ENCODE data around the gene EGLN3. TPM values are rescaled to one million over a fixed set of nuclear protein-coding genes. Genes with fewer than 3 reads are reported as not detected.

EGLN3 gene
- total and polyA plus RNA-seq, 2 of the 13 experiments (the other 11 are each of a cell fraction or from before 2014, with no cell fraction given) = 0.18 to 27.3 TPM

DNA sequence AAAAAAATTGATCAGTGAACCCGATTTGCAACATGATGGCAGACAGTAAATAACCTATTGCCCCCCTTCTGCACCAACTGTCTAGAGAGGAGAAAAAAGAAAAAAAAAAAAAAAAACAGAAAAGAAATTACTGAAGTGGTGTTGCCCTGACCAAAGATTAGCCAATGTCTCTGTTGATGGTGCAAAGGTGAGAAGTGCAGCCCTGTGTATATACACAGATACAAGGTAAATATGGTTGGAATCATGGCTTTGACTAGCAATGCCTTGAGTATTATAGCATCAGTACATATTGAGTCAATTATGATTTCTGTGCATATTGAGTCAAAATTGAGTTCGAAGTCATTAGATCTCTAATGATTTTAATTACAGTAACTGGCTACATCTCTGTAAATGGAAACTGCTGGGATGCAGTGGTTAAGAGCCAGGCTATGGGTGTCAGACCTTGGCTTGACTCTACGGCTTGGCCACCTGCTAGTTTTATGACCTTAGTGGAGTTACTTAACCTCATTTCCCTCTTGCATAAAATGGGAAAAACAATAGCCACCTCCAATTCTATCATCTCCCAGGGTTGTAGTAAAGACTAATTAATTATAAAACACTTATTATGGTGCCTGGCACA, 51.0 kb downstream of the EGLN3 start (continued):
- TF ChIP-seq, protein P1, sequence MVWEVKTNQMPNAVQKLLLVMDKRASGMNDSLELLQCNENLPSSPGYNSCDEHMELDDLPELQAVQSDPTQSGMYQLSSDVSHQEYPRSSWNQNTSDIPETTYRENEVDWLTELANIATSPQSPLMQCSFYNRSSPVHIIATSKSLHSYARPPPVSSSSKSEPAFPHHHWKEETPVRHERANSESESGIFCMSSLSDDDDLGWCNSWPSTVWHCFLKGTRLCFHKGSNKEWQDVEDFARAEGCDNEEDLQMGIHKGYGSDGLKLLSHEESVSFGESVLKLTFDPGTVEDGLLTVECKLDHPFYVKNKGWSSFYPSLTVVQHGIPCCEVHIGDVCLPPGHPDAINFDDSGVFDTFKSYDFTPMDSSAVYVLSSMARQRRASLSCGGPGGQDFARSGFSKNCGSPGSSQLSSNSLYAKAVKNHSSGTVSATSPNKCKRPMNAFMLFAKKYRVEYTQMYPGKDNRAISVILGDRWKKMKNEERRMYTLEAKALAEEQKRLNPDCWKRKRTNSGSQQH (CRISPR knock-in tag; IDR thresholded peaks at IDR 0.05; ENCODE audit: low read depth) = peak; percentile 66; the same call in 1 of the 2 replicates
- TF ChIP-seq ZNF24 (IDR thresholded peaks at IDR 0.05) (peak; percentile 51; the same call in 1 of the 2 replicates), ZNF205 (CRISPR knock-in tag; IDR thresholded peaks at IDR 0.05) (peak; percentile 78; the same call in 1 of the 2 replicates), ZNF652 (CRISPR knock-in tag; IDR thresholded peaks at IDR 0.05; ENCODE audit: borderline replicate concordance, low read depth) (peak; percentile 64; the same call in 1 of the 2 replicates), MED1 (CRISPR knock-in tag; IDR thresholded peaks at IDR 0.05) (peak; percentile 85), THAP11 (CRISPR knock-in tag; IDR thresholded peaks at IDR 0.05) (peak; percentile 70), SIN3B (IDR thresholded peaks at IDR 0.05; ENCODE audit: low read length) (no peak), SRY (CRISPR knock-in tag; IDR thresholded peaks at IDR 0.05) (no peak), PITX1 (CRISPR knock-in tag; IDR thresholded peaks at IDR 0.05) (peak; percentile 92), TARDBP (CRISPR knock-in tag; IDR thresholded peaks at IDR 0.05) (peak; percentile 81; the same call in 1 of the 2 replicates), HMG20A (CRISPR knock-in tag; IDR thresholded peaks at IDR 0.05; ENCODE audit: borderline replicate concordance) (peak; percentile 83), TBX2 (CRISPR knock-in tag; IDR thresholded peaks at IDR 0.05; ENCODE audit: borderline replicate concordance) (peak; percentile 89), HNF4A (CRISPR knock-in tag; IDR thresholded peaks at IDR 0.05) (peak; percentile 92), PHF20 (CRISPR knock-in tag; IDR thresholded peaks at IDR 0.05) (no peak), RXRB (CRISPR knock-in tag; IDR thresholded peaks at IDR 0.05; ENCODE audit: borderline replicate concordance) (peak; percentile 93), FOXJ3 (CRISPR knock-in tag; IDR thresholded peaks at IDR 0.05; ENCODE audit: borderline replicate concordance) (peak; percentile 97), CEBPB (IDR thresholded peaks at IDR 0.05; ENCODE audit: borderline replicate concordance, low read depth, low read length) (peak; percentile 91; the same call in 1 of the 2 replicates)
- TF ChIP-seq, protein P2, sequence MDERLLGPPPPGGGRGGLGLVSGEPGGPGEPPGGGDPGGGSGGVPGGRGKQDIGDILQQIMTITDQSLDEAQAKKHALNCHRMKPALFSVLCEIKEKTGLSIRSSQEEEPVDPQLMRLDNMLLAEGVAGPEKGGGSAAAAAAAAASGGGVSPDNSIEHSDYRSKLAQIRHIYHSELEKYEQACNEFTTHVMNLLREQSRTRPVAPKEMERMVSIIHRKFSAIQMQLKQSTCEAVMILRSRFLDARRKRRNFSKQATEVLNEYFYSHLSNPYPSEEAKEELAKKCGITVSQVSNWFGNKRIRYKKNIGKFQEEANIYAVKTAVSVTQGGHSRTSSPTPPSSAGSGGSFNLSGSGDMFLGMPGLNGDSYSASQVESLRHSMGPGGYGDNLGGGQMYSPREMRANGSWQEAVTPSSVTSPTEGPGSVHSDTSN (CRISPR knock-in tag; IDR thresholded peaks at IDR 0.05) = no peak
- TF ChIP-seq, protein P3, sequence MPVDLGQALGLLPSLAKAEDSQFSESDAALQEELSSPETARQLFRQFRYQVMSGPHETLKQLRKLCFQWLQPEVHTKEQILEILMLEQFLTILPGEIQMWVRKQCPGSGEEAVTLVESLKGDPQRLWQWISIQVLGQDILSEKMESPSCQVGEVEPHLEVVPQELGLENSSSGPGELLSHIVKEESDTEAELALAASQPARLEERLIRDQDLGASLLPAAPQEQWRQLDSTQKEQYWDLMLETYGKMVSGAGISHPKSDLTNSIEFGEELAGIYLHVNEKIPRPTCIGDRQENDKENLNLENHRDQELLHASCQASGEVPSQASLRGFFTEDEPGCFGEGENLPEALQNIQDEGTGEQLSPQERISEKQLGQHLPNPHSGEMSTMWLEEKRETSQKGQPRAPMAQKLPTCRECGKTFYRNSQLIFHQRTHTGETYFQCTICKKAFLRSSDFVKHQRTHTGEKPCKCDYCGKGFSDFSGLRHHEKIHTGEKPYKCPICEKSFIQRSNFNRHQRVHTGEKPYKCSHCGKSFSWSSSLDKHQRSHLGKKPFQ (CRISPR knock-in tag; IDR thresholded peaks at IDR 0.05; ENCODE audit: insufficient replicate concordance) = no peak
- TF ChIP-seq, protein P4, sequence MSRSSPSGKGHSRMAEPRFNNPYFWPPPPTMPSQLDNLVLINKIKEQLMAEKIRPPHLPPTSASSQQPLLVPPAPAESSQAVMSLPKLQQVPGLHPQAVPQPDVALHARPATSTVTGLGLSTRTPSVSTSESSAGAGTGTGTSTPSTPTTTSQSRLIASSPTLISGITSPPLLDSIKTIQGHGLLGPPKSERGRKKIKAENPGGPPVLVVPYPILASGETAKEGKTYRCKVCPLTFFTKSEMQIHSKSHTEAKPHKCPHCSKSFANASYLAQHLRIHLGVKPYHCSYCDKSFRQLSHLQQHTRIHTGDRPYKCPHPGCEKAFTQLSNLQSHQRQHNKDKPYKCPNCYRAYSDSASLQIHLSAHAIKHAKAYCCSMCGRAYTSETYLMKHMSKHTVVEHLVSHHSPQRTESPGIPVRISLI (CRISPR knock-in tag; IDR thresholded peaks at IDR 0.05; ENCODE audit: borderline replicate concordance) = peak; percentile 94
- TF ChIP-seq, protein P5, sequence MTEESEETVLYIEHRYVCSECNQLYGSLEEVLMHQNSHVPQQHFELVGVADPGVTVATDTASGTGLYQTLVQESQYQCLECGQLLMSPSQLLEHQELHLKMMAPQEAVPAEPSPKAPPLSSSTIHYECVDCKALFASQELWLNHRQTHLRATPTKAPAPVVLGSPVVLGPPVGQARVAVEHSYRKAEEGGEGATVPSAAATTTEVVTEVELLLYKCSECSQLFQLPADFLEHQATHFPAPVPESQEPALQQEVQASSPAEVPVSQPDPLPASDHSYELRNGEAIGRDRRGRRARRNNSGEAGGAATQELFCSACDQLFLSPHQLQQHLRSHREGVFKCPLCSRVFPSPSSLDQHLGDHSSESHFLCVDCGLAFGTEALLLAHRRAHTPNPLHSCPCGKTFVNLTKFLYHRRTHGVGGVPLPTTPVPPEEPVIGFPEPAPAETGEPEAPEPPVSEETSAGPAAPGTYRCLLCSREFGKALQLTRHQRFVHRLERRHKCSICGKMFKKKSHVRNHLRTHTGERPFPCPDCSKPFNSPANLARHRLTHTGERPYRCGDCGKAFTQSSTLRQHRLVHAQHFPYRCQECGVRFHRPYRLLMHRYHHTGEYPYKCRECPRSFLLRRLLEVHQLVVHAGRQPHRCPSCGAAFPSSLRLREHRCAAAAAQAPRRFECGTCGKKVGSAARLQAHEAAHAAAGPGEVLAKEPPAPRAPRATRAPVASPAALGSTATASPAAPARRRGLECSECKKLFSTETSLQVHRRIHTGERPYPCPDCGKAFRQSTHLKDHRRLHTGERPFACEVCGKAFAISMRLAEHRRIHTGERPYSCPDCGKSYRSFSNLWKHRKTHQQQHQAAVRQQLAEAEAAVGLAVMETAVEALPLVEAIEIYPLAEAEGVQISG (CRISPR knock-in tag; IDR thresholded peaks at IDR 0.05) = no peak
